ENCODE data around the gene NHEJ1. TPM values are rescaled to one million over a fixed set of nuclear protein-coding genes. Genes with fewer than 3 reads are reported as not detected.

The NHEJ1 gene
- total and polyA plus RNA-seq, 3 experiments from 2014 or later = 22.4 to 26.3 (median 24.5) TPM

DNA sequence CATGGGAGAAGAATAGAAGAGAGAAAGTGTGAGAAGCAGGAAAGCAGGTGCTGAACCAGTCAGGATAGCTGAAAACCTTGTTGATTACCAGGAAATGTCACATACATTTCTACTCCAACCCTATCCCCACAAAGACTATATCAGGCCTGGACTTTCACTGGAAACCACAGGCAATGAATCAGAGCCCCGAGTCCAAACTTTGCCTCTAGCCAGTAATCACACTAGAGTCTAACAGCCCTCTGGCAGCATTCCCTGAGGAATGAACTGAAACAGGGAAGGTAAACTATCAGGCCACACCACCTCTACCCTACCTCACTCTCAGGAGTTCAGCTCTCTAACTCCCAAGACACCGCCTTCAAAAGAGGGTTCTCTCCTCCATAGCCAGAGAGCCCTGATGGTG, 81.2 kb downstream of the NHEJ1 start:
- Histone ChIP-seq H3K4me3 (ENCODE audit: low read length) (no peak overlapping the region), H3K27me3 (ENCODE audit: insufficient read depth, low read length, poor library complexity, severe bottlenecking) (no peaks in the 10 kb centered on the region), H3K9me3 (ENCODE audit: low read length) (no peaks in the 10 kb centered on the region), H3K4me1 (ENCODE audit: insufficient read depth, low read length) (no peaks in the 10 kb centered on the region), H3K36me3 (ENCODE audit: insufficient read depth, low read length) (peaks cover 13% of the 10 kb centered on the region), H3K27ac (ENCODE audit: low read depth, low read length) (no peak overlapping the region)
- DNase-seq = no peak
- peaks cover 0 to 39% (median 12%) of the 10 kb centered on the region in 3 donors for H3K36me3 Mint-ChIP-seq
- no peaks in the 10 kb centered on the region for H3K27me3 Mint-ChIP-seq
- ChIA-PET POLR2A (no interaction called here), CTCF (no interaction called here)
- no peaks in the 10 kb centered on the region for H3K4me1 Mint-ChIP-seq
- no peak overlapping the region for H3K4me3 Mint-ChIP-seq
- no peaks in the 10 kb centered on the region for H3K9me3 Mint-ChIP-seq
- peak overlapping the region in 1 of 8 donors; percentile 55 for H3K27ac Mint-ChIP-seq

DNA sequence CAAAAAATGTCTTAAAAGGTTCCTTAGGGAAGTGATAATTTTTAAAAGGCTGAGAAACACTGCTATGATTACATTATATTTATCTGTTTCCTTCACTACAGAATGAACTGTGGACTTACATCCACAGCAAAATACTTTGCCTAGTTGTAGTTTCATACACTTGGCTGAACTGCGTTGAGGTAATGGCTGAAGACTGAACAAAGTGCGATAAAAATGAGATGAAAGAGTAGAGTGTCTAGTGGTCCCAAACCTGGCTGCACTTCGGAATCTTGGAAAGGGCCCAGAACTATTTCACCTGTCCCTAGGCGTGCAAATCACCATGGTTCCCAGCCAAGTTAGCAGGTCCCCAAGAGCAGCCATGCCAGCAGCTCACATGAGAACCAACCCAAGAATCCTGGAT, 81.7 kb downstream of the NHEJ1 start:
- H3K36me3 ChIP-seq (ENCODE audit: insufficient read depth, low read length) = peaks cover 13% of the 10 kb centered on the region
- H3K27ac Mint-ChIP-seq = peak overlapping the region in 1 of 8 donors; percentile 55
- no peak overlapping the region for H3K27ac ChIP-seq (ENCODE audit: low read depth, low read length)
- H3K4me1 ChIP-seq (ENCODE audit: insufficient read depth, low read length) = no peaks in the 10 kb centered on the region
- H3K4me3 Mint-ChIP-seq = no peak overlapping the region
- H3K36me3 Mint-ChIP-seq = peaks cover 0 to 43% (median 12%) of the 10 kb centered on the region in 3 donors
- ChIA-PET POLR2A (interaction anchor here (0.6 kb wide), 1 partner anchor 181 kb away, joined by 3 read pairs; no protein-coding TSS in a partner anchor), CTCF (no interaction called here)
- H3K4me1 Mint-ChIP-seq = no peaks in the 10 kb centered on the region
- H3K27me3 Mint-ChIP-seq = no peaks in the 10 kb centered on the region
- H3K27me3 ChIP-seq (ENCODE audit: insufficient read depth, low read length, poor library complexity, severe bottlenecking) = no peaks in the 10 kb centered on the region
- H3K4me3 ChIP-seq (ENCODE audit: low read length) = no peak overlapping the region
- DNase-seq = no peak
- no peaks in the 10 kb centered on the region for H3K9me3 Mint-ChIP-seq
- no peaks in the 10 kb centered on the region for H3K9me3 ChIP-seq (ENCODE audit: low read length)

DNA sequence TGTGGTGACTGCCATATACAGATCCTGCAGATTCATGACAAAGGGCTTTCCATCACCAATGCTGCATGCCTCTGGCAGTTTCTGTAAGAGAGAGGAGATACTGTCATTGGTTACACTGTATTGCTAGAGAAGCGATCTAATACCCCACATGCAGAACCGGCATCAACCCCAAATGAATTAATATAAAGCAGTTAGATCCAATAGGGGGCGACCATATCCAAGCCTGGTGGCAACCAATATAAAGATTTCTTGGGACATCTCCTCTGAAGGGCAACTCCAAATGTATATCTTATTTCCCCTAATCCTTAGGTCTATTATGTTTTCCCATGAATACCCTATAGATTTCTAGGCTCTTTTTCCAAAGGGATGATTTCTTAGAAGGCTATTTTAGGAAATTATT, 82.5 kb downstream of the NHEJ1 start:
- H3K36me3 Mint-ChIP-seq = peaks cover 0 to 44% (median 11%) of the 10 kb centered on the region in 3 donors
- Histone ChIP-seq H3K9me3 (ENCODE audit: low read length) (no peaks in the 10 kb centered on the region), H3K4me1 (ENCODE audit: insufficient read depth, low read length) (no peaks in the 10 kb centered on the region), H3K4me3 (ENCODE audit: low read length) (no peak overlapping the region), H3K27me3 (ENCODE audit: insufficient read depth, low read length, poor library complexity, severe bottlenecking) (no peaks in the 10 kb centered on the region), H3K36me3 (ENCODE audit: insufficient read depth, low read length) (peaks cover 13% of the 10 kb centered on the region), H3K27ac (ENCODE audit: low read depth, low read length) (no peak overlapping the region)
- H3K27ac Mint-ChIP-seq = peak overlapping the region in 1 of 8 donors; percentile 33
- H3K27me3 Mint-ChIP-seq = no peaks in the 10 kb centered on the region
- DNase-seq = no peak
- H3K9me3 Mint-ChIP-seq = no peaks in the 10 kb centered on the region
- no peaks in the 10 kb centered on the region for H3K4me1 Mint-ChIP-seq
- POLR2A ChIA-PET = interaction anchor here (0.6 kb wide), 1 partner anchor 181 kb away, joined by 3 read pairs; no protein-coding TSS in a partner anchor
- CTCF ChIA-PET = no interaction called here
- H3K4me3 Mint-ChIP-seq = no peak overlapping the region

GRCh38 chr2:219076253-219076652, 84.4 kb downstream of the NHEJ1 start:
- no peak overlapping the region for H3K27ac ChIP-seq (ENCODE audit: low read depth, low read length)
- no peak overlapping the region for H3K4me3 ChIP-seq (ENCODE audit: low read length)
- Mint-ChIP-seq H3K27me3 (no peaks in the 10 kb centered on the region), H3K9me3 (no peaks in the 10 kb centered on the region), H3K27ac (no peak overlapping the region), H3K4me3 (no peak overlapping the region), H3K36me3 (peaks cover 0 to 49% (median 10%) of the 10 kb centered on the region in 3 donors), H3K4me1 (no peaks in the 10 kb centered on the region)
- ChIA-PET CTCF (interaction anchor here (0.7 to 9.2 kb wide), 5 partner anchors 8 to 43 kb away, joined by 3 to 59 read pairs (median 4); partner anchors contain the start of gene IHH), POLR2A (no interaction called here)
- H3K27me3 ChIP-seq (ENCODE audit: insufficient read depth, low read length, poor library complexity, severe bottlenecking) = no peaks in the 10 kb centered on the region
- no peaks in the 10 kb centered on the region for H3K9me3 ChIP-seq (ENCODE audit: low read length)
- H3K36me3 ChIP-seq (ENCODE audit: insufficient read depth, low read length) = peaks cover 13% of the 10 kb centered on the region
- H3K4me1 ChIP-seq (ENCODE audit: insufficient read depth, low read length) = no peaks in the 10 kb centered on the region
- no peak for DNase-seq

DNA sequence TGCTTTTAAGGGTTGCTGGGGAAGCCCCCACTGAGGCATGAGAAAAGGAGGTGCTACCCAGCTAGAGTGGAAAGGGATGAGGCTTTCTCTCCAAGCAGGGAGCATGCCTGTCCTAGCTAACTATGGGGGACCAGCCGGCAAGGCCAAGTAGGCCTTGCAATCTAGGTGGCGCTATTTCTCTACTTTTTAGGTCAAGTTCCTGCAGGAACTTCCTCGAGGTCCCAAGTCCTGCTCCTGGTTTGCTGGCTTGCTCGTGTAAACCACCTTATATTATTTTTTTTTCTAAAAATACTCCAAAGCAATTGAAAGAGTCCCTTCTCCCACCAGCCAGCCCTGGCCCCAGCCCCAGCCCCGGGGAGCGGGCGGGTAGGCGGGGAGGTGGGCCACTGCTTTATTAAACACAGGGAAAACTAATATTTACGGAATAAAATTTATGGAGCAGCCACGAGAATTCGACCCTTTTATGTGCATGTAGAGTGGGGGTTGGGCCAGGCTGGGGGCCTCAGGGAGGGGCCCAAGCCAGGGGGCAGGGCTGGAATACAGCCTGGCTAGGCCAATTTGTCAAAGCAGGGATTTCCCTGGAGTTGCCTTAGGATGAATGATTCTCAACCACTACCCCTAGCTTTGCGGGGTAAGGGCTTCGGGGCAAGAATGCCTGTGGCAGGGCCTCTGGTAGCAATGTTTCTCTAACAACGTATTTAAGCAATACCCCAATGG, 87.0 kb downstream of the NHEJ1 start:
- Histone ChIP-seq H3K27ac (ENCODE audit: low read depth, low read length) (no peak overlapping the region), H3K4me3 (ENCODE audit: low read length) (no peak overlapping the region), H3K36me3 (ENCODE audit: insufficient read depth, low read length) (peaks cover 13% of the 10 kb centered on the region), H3K27me3 (ENCODE audit: insufficient read depth, low read length, poor library complexity, severe bottlenecking) (no peaks in the 10 kb centered on the region), H3K4me1 (ENCODE audit: insufficient read depth, low read length) (no peaks in the 10 kb centered on the region), H3K9me3 (ENCODE audit: low read length) (no peaks in the 10 kb centered on the region)
- Mint-ChIP-seq H3K36me3 (peaks cover 0 to 48% (median 14%) of the 10 kb centered on the region in 3 donors), H3K27me3 (no peaks in the 10 kb centered on the region), H3K4me1 (no peaks in the 10 kb centered on the region), H3K4me3 (no peak overlapping the region), H3K9me3 (no peaks in the 10 kb centered on the region), H3K27ac (no peak overlapping the region)
- DNase-seq = no peak
- CTCF ChIA-PET = interaction anchor here (0.6 to 9.2 kb wide), 5 partner anchors 10 to 44 kb away, joined by 3 to 59 read pairs (median 3); partner anchors contain the start of gene IHH
- POLR2A ChIA-PET = interaction anchor here (0.7 kb wide), 1 partner anchor 22 kb away, joined by 3 read pairs; no protein-coding TSS in a partner anchor

GRCh38 chr2:219072741-219073250, 87.8 kb downstream of the NHEJ1 start:
- Mint-ChIP-seq H3K36me3 (peaks cover 0 to 42% (median 11%) of the 10 kb centered on the region in 3 donors), H3K27me3 (no peaks in the 10 kb centered on the region), H3K4me3 (no peak overlapping the region), H3K4me1 (no peaks in the 10 kb centered on the region), H3K27ac (no peak overlapping the region), H3K9me3 (no peaks in the 10 kb centered on the region)
- POLR2A ChIA-PET = interaction anchor here (0.7 kb wide), 1 partner anchor 23 kb away, joined by 3 read pairs; no protein-coding TSS in a partner anchor
- H3K9me3 ChIP-seq (ENCODE audit: low read length) = no peaks in the 10 kb centered on the region
- no peaks in the 10 kb centered on the region for H3K4me1 ChIP-seq (ENCODE audit: insufficient read depth, low read length)
- DNase-seq = no peak
- H3K4me3 ChIP-seq (ENCODE audit: low read length) = no peak overlapping the region
- no peaks in the 10 kb centered on the region for H3K27me3 ChIP-seq (ENCODE audit: insufficient read depth, low read length, poor library complexity, severe bottlenecking)
- peaks cover 13% of the 10 kb centered on the region for H3K36me3 ChIP-seq (ENCODE audit: insufficient read depth, low read length)
- CTCF ChIA-PET = interaction anchor here (0.8 to 9.2 kb wide), 3 partner anchors 9 to 13 kb away, joined by 3 to 59 read pairs (median 3); partner anchors contain the start of gene IHH
- no peak overlapping the region for H3K27ac ChIP-seq (ENCODE audit: low read depth, low read length)

GRCh38 chr2:219071131-219071816, 89.3 kb downstream of the NHEJ1 start:
- Mint-ChIP-seq H3K27me3 (no peaks in the 10 kb centered on the region), H3K36me3 (peaks cover 0 to 27% (median 5%) of the 10 kb centered on the region in 3 donors), H3K9me3 (no peaks in the 10 kb centered on the region), H3K4me3 (no peak overlapping the region), H3K27ac (peak overlapping the region in 1 of 8 donors; percentile 74), H3K4me1 (no peaks in the 10 kb centered on the region)
- ChIA-PET POLR2A (interaction anchor here (1.0 kb wide), 1 partner anchor 10 kb away, joined by 3 read pairs; no protein-coding TSS in a partner anchor), CTCF (interaction anchor here (1.0 to 9.2 kb wide), 4 partner anchors 12 to 84 kb away, joined by 3 to 59 read pairs (median 3); partner anchors contain the start of gene IHH)
- no peak for DNase-seq
- no peak overlapping the region for H3K4me3 ChIP-seq (ENCODE audit: low read length)
- H3K9me3 ChIP-seq (ENCODE audit: low read length) = no peaks in the 10 kb centered on the region
- no peaks in the 10 kb centered on the region for H3K27me3 ChIP-seq (ENCODE audit: insufficient read depth, low read length, poor library complexity, severe bottlenecking)
- no peaks in the 10 kb centered on the region for H3K4me1 ChIP-seq (ENCODE audit: insufficient read depth, low read length)
- no peak overlapping the region for H3K27ac ChIP-seq (ENCODE audit: low read depth, low read length)
- H3K36me3 ChIP-seq (ENCODE audit: insufficient read depth, low read length) = no peaks in the 10 kb centered on the region

Data from CD8-positive, alpha-beta memory T cell (primary cell).